ENCODE measurements around the gene ARHGEF25. TPM values are rescaled to one million over a fixed set of nuclear protein-coding genes. Genes with fewer than 3 reads are reported as not detected.

Gene ARHGEF25
- total RNA-seq, 1 donor from 2014 or later, result 80.2 TPM

- TF ChIP-seq CTCF (IDR thresholded peaks at IDR 0.05; ENCODE audit: partially characterized antibody, unreplicated experiment), result no peak
- peak overlapping the region; percentile 84 for H3K27ac Mint-ChIP-seq (ENCODE audit: unreplicated experiment)
- peak overlapping the region; percentile 74 for H3K4me3 Mint-ChIP-seq (ENCODE audit: unreplicated experiment)
- H3K36me3 Mint-ChIP-seq (ENCODE audit: unreplicated experiment), result peaks cover 17% of the 10 kb centered on the region
- H3K9me3 Mint-ChIP-seq (ENCODE audit: unreplicated experiment), result peaks cover 23% of the 10 kb centered on the region
- DNase-seq, result peak; percentile 64
- H3K27me3 Mint-ChIP-seq (ENCODE audit: unreplicated experiment), result peaks cover 57% of the 10 kb centered on the region
- H3K4me1 Mint-ChIP-seq (ENCODE audit: low read depth, unreplicated experiment), result peaks cover 24% of the 10 kb centered on the region
Measured at GRCh38 chr12:57626111-57626920, 15.1 kb downstream of the ARHGEF25 start.

- Mint-ChIP-seq H3K36me3 (ENCODE audit: unreplicated experiment) (peaks cover 15% of the 10 kb centered on the region), H3K27ac (ENCODE audit: unreplicated experiment) (peak overlapping the region; percentile 84), H3K27me3 (ENCODE audit: unreplicated experiment) (peaks cover 59% of the 10 kb centered on the region), H3K4me1 (ENCODE audit: low read depth, unreplicated experiment) (peaks cover 25% of the 10 kb centered on the region), H3K9me3 (ENCODE audit: unreplicated experiment) (peaks cover 25% of the 10 kb centered on the region), H3K4me3 (ENCODE audit: unreplicated experiment) (peak overlapping the region; percentile 74)
- no peak for DNase-seq
- no peak for TF ChIP-seq CTCF (IDR thresholded peaks at IDR 0.05; ENCODE audit: partially characterized antibody, unreplicated experiment)
Measured at GRCh38 chr12:57626921-57627445, 15.7 kb downstream of the ARHGEF25 start.

GRCh38 chr12:57627501-57628279 lies 16.5 kb downstream of the ARHGEF25 start:
- H3K4me3 Mint-ChIP-seq (ENCODE audit: unreplicated experiment), result peak overlapping the region; percentile 55
- peaks cover 53% of the 10 kb centered on the region for H3K27me3 Mint-ChIP-seq (ENCODE audit: unreplicated experiment)
- no peak overlapping the region for H3K27ac Mint-ChIP-seq (ENCODE audit: unreplicated experiment)
- H3K36me3 Mint-ChIP-seq (ENCODE audit: unreplicated experiment), result peaks cover 12% of the 10 kb centered on the region
- DNase-seq, result peak; percentile 45
- peaks cover 24% of the 10 kb centered on the region for H3K4me1 Mint-ChIP-seq (ENCODE audit: low read depth, unreplicated experiment)
- TF ChIP-seq CTCF (IDR thresholded peaks at IDR 0.05; ENCODE audit: partially characterized antibody, unreplicated experiment), result no peak
- peaks cover 20% of the 10 kb centered on the region for H3K9me3 Mint-ChIP-seq (ENCODE audit: unreplicated experiment)

GRCh38 chr12:57628280-57629191 lies 17.3 kb downstream of the ARHGEF25 start:
- no peak for DNase-seq
- no peak for TF ChIP-seq CTCF (IDR thresholded peaks at IDR 0.05; ENCODE audit: partially characterized antibody, unreplicated experiment)
- Mint-ChIP-seq H3K27me3 (ENCODE audit: unreplicated experiment) (peaks cover 53% of the 10 kb centered on the region), H3K27ac (ENCODE audit: unreplicated experiment) (no peak overlapping the region), H3K4me1 (ENCODE audit: low read depth, unreplicated experiment) (peaks cover 24% of the 10 kb centered on the region), H3K9me3 (ENCODE audit: unreplicated experiment) (peaks cover 16% of the 10 kb centered on the region), H3K4me3 (ENCODE audit: unreplicated experiment) (peak overlapping the region; percentile 55), H3K36me3 (ENCODE audit: unreplicated experiment) (peaks cover 12% of the 10 kb centered on the region)

Data from glutamatergic neuron (in vitro differentiated cells).